ENCODE measurements around the gene BCL2L14.

Gene BCL2L14

GRCh38 chr12:12051668-12052067 lies 19.1 kb upstream of the BCL2L14 start:
- no peak overlapping the region for H3K27ac ChIP-seq (ENCODE audit: insufficient read depth, low read depth, low read length, poor library complexity, severe bottlenecking)
- no peaks in the 10 kb centered on the region for H3K4me1 ChIP-seq (ENCODE audit: control insufficient read depth, insufficient read depth, low read length)
- 94% methylated on average over 2 to 3 of the region's 4 CpGs for WGBS, 2 experiments
- no peak overlapping the region for H3K4me3 ChIP-seq (ENCODE audit: insufficient read depth, low read depth, low read length)
- no peaks in the 10 kb centered on the region for H3K36me3 ChIP-seq (ENCODE audit: control insufficient read depth, insufficient read depth, low read length)
- H3K27me3 ChIP-seq (ENCODE audit: control insufficient read depth, insufficient read depth, low read length, poor library complexity, severe bottlenecking): no peaks in the 10 kb centered on the region
- no peaks in the 10 kb centered on the region for H3K9me3 ChIP-seq (ENCODE audit: control insufficient read depth, low read length)

GRCh38 chr12:12054993-12055392 lies 15.7 kb upstream of the BCL2L14 start:
- WGBS, 2 experiments: 92 to 94% methylated on average over 5 of the region's 5 CpGs
- no peak overlapping the region for H3K4me3 ChIP-seq (ENCODE audit: insufficient read depth, low read depth, low read length)
- no peaks in the 10 kb centered on the region for H3K4me1 ChIP-seq (ENCODE audit: control insufficient read depth, insufficient read depth, low read length)
- H3K36me3 ChIP-seq (ENCODE audit: control insufficient read depth, insufficient read depth, low read length): no peaks in the 10 kb centered on the region
- no peaks in the 10 kb centered on the region for H3K27me3 ChIP-seq (ENCODE audit: control insufficient read depth, insufficient read depth, low read length, poor library complexity, severe bottlenecking)
- no peak overlapping the region for H3K27ac ChIP-seq (ENCODE audit: insufficient read depth, low read depth, low read length, poor library complexity, severe bottlenecking)
- no peaks in the 10 kb centered on the region for H3K9me3 ChIP-seq (ENCODE audit: control insufficient read depth, low read length)

- Histone ChIP-seq H3K36me3 (ENCODE audit: control insufficient read depth, insufficient read depth, low read length) (no peaks in the 10 kb centered on the region), H3K27me3 (ENCODE audit: control insufficient read depth, insufficient read depth, low read length, poor library complexity, severe bottlenecking) (no peaks in the 10 kb centered on the region), H3K27ac (ENCODE audit: insufficient read depth, low read depth, low read length, poor library complexity, severe bottlenecking) (no peak overlapping the region), H3K4me1 (ENCODE audit: control insufficient read depth, insufficient read depth, low read length) (no peaks in the 10 kb centered on the region), H3K4me3 (ENCODE audit: insufficient read depth, low read depth, low read length) (no peak overlapping the region), H3K9me3 (ENCODE audit: control insufficient read depth, low read length) (no peaks in the 10 kb centered on the region)
- 90 to 93% methylated on average over 2 to 3 of the region's 4 CpGs for WGBS, 2 experiments
These were observed 13.8 kb upstream of the BCL2L14 start for GRCh38 chr12:12056951-12057350.

- no peak overlapping the region for H3K27ac ChIP-seq (ENCODE audit: insufficient read depth, low read depth, low read length, poor library complexity, severe bottlenecking)
- whole genome bisulfite sequencing, 2 experiments: 89 to 91% methylated on average over 4 of the region's 4 CpGs
- no peaks in the 10 kb centered on the region for H3K27me3 ChIP-seq (ENCODE audit: control insufficient read depth, insufficient read depth, low read length, poor library complexity, severe bottlenecking)
- no peaks in the 10 kb centered on the region for H3K36me3 ChIP-seq (ENCODE audit: control insufficient read depth, insufficient read depth, low read length)
- H3K9me3 ChIP-seq (ENCODE audit: control insufficient read depth, low read length): no peaks in the 10 kb centered on the region
- no peak overlapping the region for H3K4me3 ChIP-seq (ENCODE audit: insufficient read depth, low read depth, low read length)
- H3K4me1 ChIP-seq (ENCODE audit: control insufficient read depth, insufficient read depth, low read length): no peaks in the 10 kb centered on the region
These were observed 6.1 kb upstream of the BCL2L14 start for GRCh38 chr12:12064596-12064995.

GRCh38 chr12:12068751-12069150 lies 2.0 kb upstream of the BCL2L14 start:
- Histone ChIP-seq H3K4me1 (ENCODE audit: control insufficient read depth, insufficient read depth, low read length) (no peaks in the 10 kb centered on the region), H3K27me3 (ENCODE audit: control insufficient read depth, insufficient read depth, low read length, poor library complexity, severe bottlenecking) (peaks cover 25% of the 10 kb centered on the region), H3K36me3 (ENCODE audit: control insufficient read depth, insufficient read depth, low read length) (no peaks in the 10 kb centered on the region), H3K4me3 (ENCODE audit: insufficient read depth, low read depth, low read length) (no peak overlapping the region), H3K27ac (ENCODE audit: insufficient read depth, low read depth, low read length, poor library complexity, severe bottlenecking) (no peak overlapping the region), H3K9me3 (ENCODE audit: control insufficient read depth, low read length) (no peaks in the 10 kb centered on the region)
- WGBS, 2 experiments: 93 to 96% methylated on average over 6 of the region's 6 CpGs

GRCh38 chr12:12069821-12070548 lies 754 bp upstream of the BCL2L14 start:
- no peaks in the 10 kb centered on the region for H3K9me3 ChIP-seq (ENCODE audit: control insufficient read depth, low read length)
- H3K27ac ChIP-seq (ENCODE audit: insufficient read depth, low read depth, low read length, poor library complexity, severe bottlenecking): no peak overlapping the region
- H3K4me3 ChIP-seq (ENCODE audit: insufficient read depth, low read depth, low read length): no peak overlapping the region
- WGBS, 2 experiments: 94 to 95% methylated on average over 14 of the region's 14 CpGs
- peaks cover 26% of the 10 kb centered on the region for H3K27me3 ChIP-seq (ENCODE audit: control insufficient read depth, insufficient read depth, low read length, poor library complexity, severe bottlenecking)
- no peaks in the 10 kb centered on the region for H3K4me1 ChIP-seq (ENCODE audit: control insufficient read depth, insufficient read depth, low read length)
- no peaks in the 10 kb centered on the region for H3K36me3 ChIP-seq (ENCODE audit: control insufficient read depth, insufficient read depth, low read length)

- Histone ChIP-seq H3K4me3 (ENCODE audit: insufficient read depth, low read depth, low read length) (no peak overlapping the region), H3K9me3 (ENCODE audit: control insufficient read depth, low read length) (no peaks in the 10 kb centered on the region), H3K27ac (ENCODE audit: insufficient read depth, low read depth, low read length, poor library complexity, severe bottlenecking) (no peak overlapping the region), H3K36me3 (ENCODE audit: control insufficient read depth, insufficient read depth, low read length) (no peaks in the 10 kb centered on the region), H3K4me1 (ENCODE audit: control insufficient read depth, insufficient read depth, low read length) (no peaks in the 10 kb centered on the region), H3K27me3 (ENCODE audit: control insufficient read depth, insufficient read depth, low read length, poor library complexity, severe bottlenecking) (peaks cover 26% of the 10 kb centered on the region)
- WGBS, 2 experiments: 81 to 82% methylated on average over 21 of the region's 21 CpGs
These were observed 1.5 kb downstream of the BCL2L14 start for GRCh38 chr12:12072064-12072760.

GRCh38 chr12:12079291-12079690 lies 8.6 kb downstream of the BCL2L14 start:
- 91 to 96% methylated on average over 5 of the region's 5 CpGs for WGBS, 2 experiments
- Histone ChIP-seq H3K4me3 (ENCODE audit: insufficient read depth, low read depth, low read length) (no peak overlapping the region), H3K27me3 (ENCODE audit: control insufficient read depth, insufficient read depth, low read length, poor library complexity, severe bottlenecking) (no peaks in the 10 kb centered on the region), H3K27ac (ENCODE audit: insufficient read depth, low read depth, low read length, poor library complexity, severe bottlenecking) (no peak overlapping the region), H3K36me3 (ENCODE audit: control insufficient read depth, insufficient read depth, low read length) (no peaks in the 10 kb centered on the region), H3K4me1 (ENCODE audit: control insufficient read depth, insufficient read depth, low read length) (no peaks in the 10 kb centered on the region), H3K9me3 (ENCODE audit: control insufficient read depth, low read length) (no peaks in the 10 kb centered on the region)

- no peak overlapping the region for H3K4me3 ChIP-seq (ENCODE audit: insufficient read depth, low read depth, low read length)
- H3K27ac ChIP-seq (ENCODE audit: insufficient read depth, low read depth, low read length, poor library complexity, severe bottlenecking): no peak overlapping the region
- H3K27me3 ChIP-seq (ENCODE audit: control insufficient read depth, insufficient read depth, low read length, poor library complexity, severe bottlenecking): no peaks in the 10 kb centered on the region
- H3K4me1 ChIP-seq (ENCODE audit: control insufficient read depth, insufficient read depth, low read length): peaks cover 8% of the 10 kb centered on the region
- no peaks in the 10 kb centered on the region for H3K9me3 ChIP-seq (ENCODE audit: control insufficient read depth, low read length)
- WGBS, 2 experiments: 73 to 79% methylated on average over 3 of the region's 3 CpGs
- no peaks in the 10 kb centered on the region for H3K36me3 ChIP-seq (ENCODE audit: control insufficient read depth, insufficient read depth, low read length)
These were observed 11.2 kb downstream of the BCL2L14 start for GRCh38 chr12:12081836-12082497.

- Histone ChIP-seq H3K4me3 (ENCODE audit: insufficient read depth, low read depth, low read length) (no peak overlapping the region), H3K27me3 (ENCODE audit: control insufficient read depth, insufficient read depth, low read length, poor library complexity, severe bottlenecking) (no peaks in the 10 kb centered on the region), H3K36me3 (ENCODE audit: control insufficient read depth, insufficient read depth, low read length) (no peaks in the 10 kb centered on the region), H3K9me3 (ENCODE audit: control insufficient read depth, low read length) (no peaks in the 10 kb centered on the region), H3K4me1 (ENCODE audit: control insufficient read depth, insufficient read depth, low read length) (peaks cover 18% of the 10 kb centered on the region), H3K27ac (ENCODE audit: insufficient read depth, low read depth, low read length, poor library complexity, severe bottlenecking) (no peak overlapping the region)
- 68 to 70% methylated on average over 8 of the region's 8 CpGs for WGBS, 2 experiments
These were observed 12.9 kb downstream of the BCL2L14 start for GRCh38 chr12:12083688-12084087.
